DMS 273 treated with DMSO at 0.1 percent for 48 hours (cell line): Measurements from ENCODE around the gene GLTP.

ENCODE experiments used
- DNase-seq: peaks from one replicate; lab custom pipeline; 2025; lab: John Stamatoyannopoulos, UW

The GLTP gene

GRCh38 chr12:109820816-109821381 is 59.4 kb downstream of the GLTP start:
- DNase-seq, result peak; percentile 86

GRCh38 chr12:109818905-109819500 is 61.3 kb downstream of the GLTP start:
- DNase-seq, result no peak

- no peak for DNase-seq
Observed at GRCh38 chr12:109818253-109818652, 62.1 kb downstream of the GLTP start.

- DNase-seq, result no peak
Observed at GRCh38 chr12:109817627-109818231, 62.6 kb downstream of the GLTP start.

GRCh38 chr12:109816870-109817269 is 63.5 kb downstream of the GLTP start:
- DNase-seq, result no peak

GRCh38 chr12:109815757-109816617 is 64.4 kb downstream of the GLTP start:
- DNase-seq, result no peak

- no peak for DNase-seq
Observed at GRCh38 chr12:109815225-109815624, 65.1 kb downstream of the GLTP start.

- DNase-seq, result no peak
Observed at GRCh38 chr12:109814600-109815150, 65.7 kb downstream of the GLTP start.

- no peak for DNase-seq
Observed at GRCh38 chr12:109813810-109814416, 66.4 kb downstream of the GLTP start.

GRCh38 chr12:109811624-109811995 is 68.7 kb downstream of the GLTP start:
- DNase-seq, result no peak

- no peak for DNase-seq
Observed at GRCh38 chr12:109810954-109811623, 69.3 kb downstream of the GLTP start.

- no peak for DNase-seq
Observed at GRCh38 chr12:109808876-109809646, 71.3 kb downstream of the GLTP start.

- DNase-seq, result no peak
Observed at GRCh38 chr12:109807954-109808643, 72.2 kb downstream of the GLTP start.

- no peak for DNase-seq
Observed at GRCh38 chr12:109804820-109805761, 75.2 kb downstream of the GLTP start.

- DNase-seq, result no peak
Observed at GRCh38 chr12:109803678-109804077, 76.7 kb downstream of the GLTP start.

- no peak for DNase-seq
Observed at GRCh38 chr12:109802828-109803227, 77.5 kb downstream of the GLTP start.
